CD4-positive, alpha-beta T cell (primary cell): Measurements from ENCODE around the gene B4GALT6. TPM values are rescaled to one million over a fixed set of nuclear protein-coding genes. Genes with fewer than 3 reads are reported as not detected.

Experiments
- ATAC-seq: fragments of 200-7000 bp; cut with Tn5 transposase; one replicate; pipeline ENCODE4 v1.10.0; 2022; ENCODE audit warnings: mild to moderate bottlenecking; ENCODE audit not compliant: poor library complexity
- CTCF ChIA-PET: fragments of 350-600 bp; sonication (Branson Sonifier 250); formaldehyde crosslinking; loops from one replicate; lab custom pipeline; 2021; ENCODE audit warnings: antibody characterized with exemption, inconsistent platforms; lab: Charles Lee
- POLR2A ChIA-PET: fragments of 350-600 bp; sonication (Branson Sonifier 250); formaldehyde crosslinking; loops from one replicate; lab custom pipeline; 2021; ENCODE audit warnings: antibody characterized with exemption, inconsistent platforms; lab: Charles Lee
- DNase-seq, 14 experiments: peaks; one replicate each; pipeline ENCODE4 v3.0.0-alpha.2; 2013 to 2020; ENCODE audit warnings: mixed read lengths in 2 of 14
- H3K27ac ChIP-seq, 2 donors: one replicate each; pipeline versions ENCODE4 v1.5.1 to v1.7.0; 2013; ENCODE audit warnings: low read length in 2 of 2, low read depth in 1 of 2, mild to moderate bottlenecking in 1 of 2
- H3K27me3 ChIP-seq, 2 experiments: 1 replicate in 1 of 2; 2 replicates in 1 of 2; pipeline versions ENCODE4 v1.6.1 to v1.7.0; 2013; ENCODE audit warnings: low read length in 2 of 2, control low read depth in 1 of 2, mild to moderate bottlenecking in 1 of 2, moderate library complexity in 1 of 2; ENCODE audit not compliant: insufficient read depth in 2 of 2, control insufficient read depth in 1 of 2
- H3K36me3 ChIP-seq: one replicate; pipeline ENCODE4 v1.6.1; 2013; ENCODE audit warnings: low read length, control low read depth; ENCODE audit not compliant: insufficient read depth
- H3K4me1 ChIP-seq: one replicate; pipeline ENCODE4 v1.6.1; 2013; ENCODE audit warnings: low read length, control low read depth; ENCODE audit not compliant: insufficient read depth
- H3K4me3 ChIP-seq: one replicate; pipeline ENCODE4 v1.5.1; 2013; ENCODE audit warnings: mild to moderate bottlenecking, low read length, moderate library complexity
- H3K9me3 ChIP-seq, 2 experiments: 1 replicate in 1 of 2; 2 replicates in 1 of 2; pipeline versions ENCODE4 v1.6.1 to v1.7.0; 2013; ENCODE audit warnings: low read length in 2 of 2, mild to moderate bottlenecking in 2 of 2, control low read depth in 1 of 2, moderate library complexity in 1 of 2; ENCODE audit not compliant: control insufficient read depth in 1 of 2, insufficient read depth in 1 of 2
- H3K27ac Mint-ChIP-seq: one replicate; pipeline ENCODE4 v1.8.0; 2020; ENCODE audit warnings: mixed read lengths
- H3K27me3 Mint-ChIP-seq: one replicate; pipeline ENCODE4 v1.8.0; 2021; ENCODE audit warnings: mixed read lengths
- H3K36me3 Mint-ChIP-seq: one replicate; pipeline ENCODE4 v1.8.0; 2021; ENCODE audit warnings: low read depth, mixed read lengths
- H3K4me1 Mint-ChIP-seq: one replicate; pipeline ENCODE4 v1.8.0; 2021; ENCODE audit warnings: low read depth, mixed read lengths
- H3K4me3 Mint-ChIP-seq: one replicate; pipeline ENCODE4 v1.8.0; 2020; ENCODE audit warnings: mild to moderate bottlenecking, mixed read lengths
- H3K9me3 Mint-ChIP-seq: one replicate; pipeline ENCODE4 v1.8.0; 2020; ENCODE audit warnings: mixed read lengths
- intact Hi-C, 2 experiments: fragments of 100-400 bp; cut with DNase I in 1 of 2; cut with micrococcal nuclease in 1 of 2; formaldehyde crosslinking; loops; one replicate each; pipeline versions ENCODE4 v1.15.1 to v1.9.0; 2023 to 2025; cut with DNase I, micrococcal nuclease
- total RNA-seq, 174 experiments: library from RNA in 2 of 174; stranded (reverse) in 2 of 174; gene quantifications; one replicate each; pipeline ENCODE4 v1.2.3 and lab custom pipeline; 2021 to 2026
- TF ChIP-seq, protein P1 (sequence below): fragments of 200-600 bp; IDR thresholded peaks from one replicate; pipeline ENCODE4 v1.8.0; 2022; ENCODE audit warnings: antibody characterized with exemption, mild to moderate bottlenecking

B4GALT6 gene
- total RNA-seq, 2 experiments from 2014 or later, result 0.75 TPM; not detected in 1

DNA sequence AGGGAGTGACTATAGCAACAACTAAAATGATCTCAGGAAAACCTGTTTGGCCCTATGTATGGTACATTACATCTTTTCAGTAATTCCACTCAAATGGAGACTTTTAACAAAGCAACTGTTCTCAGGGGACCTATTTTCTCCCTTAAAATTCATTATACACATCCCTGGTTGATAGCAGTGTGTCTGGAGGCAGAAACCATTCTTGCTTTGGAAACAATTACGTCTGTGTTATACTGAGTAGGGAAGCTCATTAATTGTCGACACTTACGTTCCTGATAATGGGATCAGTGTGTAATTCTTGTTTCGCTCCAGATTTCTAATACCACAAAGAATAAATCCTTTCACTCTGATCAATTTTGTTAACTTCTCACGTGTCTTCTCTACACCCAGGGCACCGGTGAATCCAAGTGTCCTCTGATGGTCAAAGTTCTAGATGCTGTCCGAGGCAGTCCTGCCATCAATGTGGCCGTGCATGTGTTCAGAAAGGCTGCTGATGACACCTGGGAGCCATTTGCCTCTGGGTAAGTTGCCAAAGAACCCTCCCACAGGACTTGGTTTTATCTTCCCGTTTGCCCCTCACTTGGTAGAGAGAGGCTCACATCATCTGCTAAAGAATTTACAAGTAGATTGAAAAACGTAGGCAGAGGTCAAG is 91.7 kb downstream of the B4GALT6 start:
- H3K27ac Mint-ChIP-seq, result no peak overlapping the region
- ATAC-seq (no peak), DNase-seq (no peak)
- intact Hi-C loops, result no loop called here
- H3K36me3 Mint-ChIP-seq, result no peaks in the 10 kb centered on the region
- Histone ChIP-seq H3K4me1 (no peaks in the 10 kb centered on the region), H3K9me3 (no peaks in the 10 kb centered on the region), H3K27ac (no peak overlapping the region), H3K4me3 (no peak overlapping the region), H3K36me3 (no peaks in the 10 kb centered on the region), H3K27me3 (no peaks in the 10 kb centered on the region)
- H3K4me1 Mint-ChIP-seq, result no peaks in the 10 kb centered on the region
- ChIA-PET POLR2A (no interaction called here), CTCF (no interaction called here)
- no peaks in the 10 kb centered on the region for H3K9me3 Mint-ChIP-seq
- no peak overlapping the region for H3K4me3 Mint-ChIP-seq
- TF ChIP-seq, protein P1, sequence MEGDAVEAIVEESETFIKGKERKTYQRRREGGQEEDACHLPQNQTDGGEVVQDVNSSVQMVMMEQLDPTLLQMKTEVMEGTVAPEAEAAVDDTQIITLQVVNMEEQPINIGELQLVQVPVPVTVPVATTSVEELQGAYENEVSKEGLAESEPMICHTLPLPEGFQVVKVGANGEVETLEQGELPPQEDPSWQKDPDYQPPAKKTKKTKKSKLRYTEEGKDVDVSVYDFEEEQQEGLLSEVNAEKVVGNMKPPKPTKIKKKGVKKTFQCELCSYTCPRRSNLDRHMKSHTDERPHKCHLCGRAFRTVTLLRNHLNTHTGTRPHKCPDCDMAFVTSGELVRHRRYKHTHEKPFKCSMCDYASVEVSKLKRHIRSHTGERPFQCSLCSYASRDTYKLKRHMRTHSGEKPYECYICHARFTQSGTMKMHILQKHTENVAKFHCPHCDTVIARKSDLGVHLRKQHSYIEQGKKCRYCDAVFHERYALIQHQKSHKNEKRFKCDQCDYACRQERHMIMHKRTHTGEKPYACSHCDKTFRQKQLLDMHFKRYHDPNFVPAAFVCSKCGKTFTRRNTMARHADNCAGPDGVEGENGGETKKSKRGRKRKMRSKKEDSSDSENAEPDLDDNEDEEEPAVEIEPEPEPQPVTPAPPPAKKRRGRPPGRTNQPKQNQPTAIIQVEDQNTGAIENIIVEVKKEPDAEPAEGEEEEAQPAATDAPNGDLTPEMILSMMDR, result no peak
- H3K27me3 Mint-ChIP-seq, result no peaks in the 10 kb centered on the region

- H3K9me3 ChIP-seq, result no peaks in the 10 kb centered on the region
- Mint-ChIP-seq H3K4me3 (no peak within 1 kb of the TSS), H3K36me3 (no peaks in the 10 kb centered on the region), H3K27ac (no peak within 1 kb of the TSS), H3K27me3 (no peaks in the 10 kb centered on the region), H3K9me3 (no peaks in the 10 kb centered on the region), H3K4me1 (no peaks in the 10 kb centered on the region)
- intact Hi-C loops, result no loop called here
- ChIA-PET CTCF (no interaction called here), POLR2A (no interaction called here)
- H3K27me3 ChIP-seq, result no peaks in the 10 kb centered on the region
- no peak within 1 kb of the TSS for H3K27ac ChIP-seq
- TF ChIP-seq, protein P1, result no peak
- H3K36me3 ChIP-seq, result no peaks in the 10 kb centered on the region
- ATAC-seq (no peak), DNase-seq (no peak)
- no peak within 1 kb of the TSS for H3K4me3 ChIP-seq
- no peaks in the 10 kb centered on the region for H3K4me1 ChIP-seq
Observed at GRCh38 chr18:31591628-31592027, 92.8 kb downstream of the B4GALT6 start, which contains the start of gene TTR. Gene TTR, plus strand, starts transcription at chr18:31591877. Its CDS starts 26 bp downstream, at chr18:31591903.

GRCh38 chr18:31591113-31591512 is 93.3 kb downstream of the B4GALT6 start:
- no peak for ATAC-seq
- Histone ChIP-seq H3K4me3 (no peak overlapping the region), H3K4me1 (no peaks in the 10 kb centered on the region), H3K27ac (no peak overlapping the region), H3K36me3 (no peaks in the 10 kb centered on the region), H3K27me3 (no peaks in the 10 kb centered on the region), H3K9me3 (no peaks in the 10 kb centered on the region)
- ChIA-PET CTCF (no interaction called here), POLR2A (no interaction called here)
- Mint-ChIP-seq H3K4me1 (no peaks in the 10 kb centered on the region), H3K27ac (no peak overlapping the region), H3K9me3 (no peaks in the 10 kb centered on the region), H3K27me3 (no peaks in the 10 kb centered on the region), H3K4me3 (no peak overlapping the region), H3K36me3 (no peaks in the 10 kb centered on the region)
- no peak for DNase-seq
- TF ChIP-seq, protein P1, result no peak
- intact Hi-C loops, result no loop called here
